ENCODE results near the gene ITGB4.

- TF ChIP-seq, protein P1, sequence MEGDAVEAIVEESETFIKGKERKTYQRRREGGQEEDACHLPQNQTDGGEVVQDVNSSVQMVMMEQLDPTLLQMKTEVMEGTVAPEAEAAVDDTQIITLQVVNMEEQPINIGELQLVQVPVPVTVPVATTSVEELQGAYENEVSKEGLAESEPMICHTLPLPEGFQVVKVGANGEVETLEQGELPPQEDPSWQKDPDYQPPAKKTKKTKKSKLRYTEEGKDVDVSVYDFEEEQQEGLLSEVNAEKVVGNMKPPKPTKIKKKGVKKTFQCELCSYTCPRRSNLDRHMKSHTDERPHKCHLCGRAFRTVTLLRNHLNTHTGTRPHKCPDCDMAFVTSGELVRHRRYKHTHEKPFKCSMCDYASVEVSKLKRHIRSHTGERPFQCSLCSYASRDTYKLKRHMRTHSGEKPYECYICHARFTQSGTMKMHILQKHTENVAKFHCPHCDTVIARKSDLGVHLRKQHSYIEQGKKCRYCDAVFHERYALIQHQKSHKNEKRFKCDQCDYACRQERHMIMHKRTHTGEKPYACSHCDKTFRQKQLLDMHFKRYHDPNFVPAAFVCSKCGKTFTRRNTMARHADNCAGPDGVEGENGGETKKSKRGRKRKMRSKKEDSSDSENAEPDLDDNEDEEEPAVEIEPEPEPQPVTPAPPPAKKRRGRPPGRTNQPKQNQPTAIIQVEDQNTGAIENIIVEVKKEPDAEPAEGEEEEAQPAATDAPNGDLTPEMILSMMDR (conservative IDR thresholded peaks at IDR 0.05 in 1 of 2, IDR thresholded peaks at IDR 0.05 in 1 of 2; ENCODE audit: extremely low read depth in 1 of 2, insufficient read depth in 1 of 2, low read depth in 1 of 2, low read length in 2 of 2) = no peak
- TF ChIP-seq EZH2 (IDR thresholded peaks at IDR 0.05; ENCODE audit: borderline replicate concordance, low read length) = no peak
These were observed 53.9 kb downstream of the ITGB4 start for GRCh38 chr17:75774991-75775668.

Measured in mammary epithelial cell (primary cell).